LoVo (cell line): ENCODE results near the gene KBTBD6.
"Not testable (repeated sequence)": the region's sequence is repeated elsewhere in the genome, so short reads cannot be mapped to it uniquely, and the experiment has no call there.

ENCODE experiments used
- DNase-seq: peaks from one replicate; pipeline ENCODE4 v3.0.0-alpha.2; 2016; ENCODE audit warnings: low spot score

The KBTBD6 gene

DNA sequence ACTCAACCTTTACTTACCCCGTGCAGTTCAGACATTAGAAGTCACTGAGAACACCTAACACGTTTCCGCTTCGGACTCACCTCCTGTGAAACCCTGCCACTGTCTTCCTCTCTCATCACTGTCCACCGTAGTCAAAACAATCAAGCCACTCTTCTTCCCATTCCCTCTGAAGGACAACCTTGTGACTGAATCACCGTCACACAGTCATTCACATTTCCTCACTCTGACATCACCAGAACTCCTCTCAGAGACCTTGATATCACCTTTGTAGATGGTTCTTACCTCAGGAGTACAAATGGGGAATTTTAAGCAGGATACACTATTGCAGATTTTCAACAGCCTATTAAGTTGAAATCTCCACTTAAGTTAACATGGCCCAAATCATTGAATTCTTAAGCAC, 1.3 kb upstream of the KBTBD6 start:
- no peak for DNase-seq

DNA sequence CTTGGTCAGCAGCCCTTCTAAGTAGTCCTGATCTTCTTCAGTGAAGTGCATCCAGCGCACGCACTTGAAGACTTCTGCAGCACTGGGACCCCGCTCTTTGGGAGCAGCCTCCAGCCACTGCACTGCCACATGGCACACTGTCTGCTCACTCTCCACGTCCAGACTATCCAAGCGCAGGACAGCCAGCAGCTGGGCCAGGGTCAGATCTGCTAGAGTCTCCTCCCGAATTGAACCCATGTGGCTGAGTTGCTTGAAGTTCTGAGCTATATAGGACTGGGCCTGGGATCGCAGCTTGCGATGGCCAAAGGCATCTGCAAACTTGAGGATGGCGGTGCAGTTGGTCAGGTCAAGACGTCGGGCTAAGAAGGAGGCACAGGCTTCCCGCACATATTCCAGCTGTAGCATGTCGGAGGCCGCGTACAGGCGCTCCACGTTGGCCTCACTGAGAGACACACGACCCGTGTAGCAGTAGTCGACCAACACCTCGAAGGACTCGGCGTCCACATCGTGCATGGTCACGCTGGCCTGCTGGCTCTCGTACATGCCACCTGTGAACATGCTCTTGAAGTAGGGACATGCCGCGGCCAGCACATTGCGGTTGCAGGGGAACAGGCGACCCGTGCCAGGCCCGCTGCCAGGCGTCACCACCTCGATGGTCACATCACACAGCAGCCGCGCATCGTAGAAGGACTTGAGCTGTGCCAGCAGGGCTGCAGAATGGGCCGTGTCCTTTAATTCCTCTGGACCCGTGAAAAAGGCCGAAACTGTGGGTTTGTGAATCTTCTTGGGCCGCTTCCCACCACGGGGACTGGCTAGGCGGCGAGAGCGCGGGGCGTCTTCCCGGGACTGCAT, 716 bp downstream of the KBTBD6 start:
- not testable (repeated sequence) for DNase-seq

DNA sequence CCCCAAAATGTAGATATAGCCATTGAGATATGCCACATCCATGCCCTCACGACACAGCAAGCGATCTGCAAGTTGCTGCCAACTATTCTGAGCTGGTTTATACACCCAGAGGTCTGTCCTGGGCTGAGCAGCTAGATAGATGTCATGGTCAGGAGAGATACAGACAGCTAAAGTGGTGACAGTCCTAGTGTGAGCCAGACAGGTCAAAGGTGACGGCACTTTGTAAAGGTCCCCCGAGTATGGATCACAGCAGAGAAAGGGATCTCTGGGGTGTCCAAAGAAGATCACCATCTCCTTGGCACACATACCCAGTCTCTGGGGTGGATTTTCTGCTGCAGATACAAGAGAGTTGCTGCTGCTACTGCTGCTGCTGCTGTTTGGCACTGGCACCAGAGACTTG, 1.4 kb downstream of the KBTBD6 start:
- not testable (repeated sequence) for DNase-seq

DNA sequence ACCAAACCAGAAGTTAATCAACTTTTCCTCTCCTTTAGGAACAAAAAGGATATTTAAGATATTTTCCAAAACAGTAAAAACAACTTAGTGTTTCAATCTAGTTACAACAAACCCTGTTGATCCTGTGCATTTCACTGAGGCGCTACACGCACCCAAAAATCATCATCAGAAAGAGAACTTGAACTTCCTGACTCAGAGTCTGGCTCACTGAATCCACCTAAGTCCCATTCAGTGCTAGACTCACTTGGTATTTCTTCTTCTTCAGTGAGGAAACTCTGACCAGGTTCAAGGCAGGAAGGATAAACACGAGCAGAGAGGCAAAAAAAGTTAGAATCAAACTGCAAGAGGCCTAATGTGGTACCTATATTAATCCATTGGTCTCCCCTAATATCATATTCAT, 2.2 kb downstream of the KBTBD6 start:
- DNase-seq, result no peak

DNA sequence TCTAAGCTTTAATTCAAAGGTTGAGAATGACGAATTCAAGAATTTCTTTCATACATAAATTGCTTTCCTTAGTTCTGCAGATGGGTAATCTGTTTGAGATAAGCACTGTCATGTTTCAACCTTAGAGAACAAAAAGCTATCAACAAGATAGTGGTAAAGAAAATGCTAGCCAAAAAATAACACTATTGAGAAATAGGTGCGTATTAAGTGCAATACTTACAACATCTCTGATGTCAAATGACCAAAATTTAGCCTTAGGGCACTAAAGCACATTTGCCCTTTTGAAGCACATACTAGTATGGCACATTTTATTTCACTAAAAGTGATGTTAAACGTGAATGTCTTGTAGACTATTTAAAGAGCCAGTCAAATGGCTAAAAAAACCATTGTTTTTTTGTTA, 4.9 kb downstream of the KBTBD6 start:
- no peak for DNase-seq

DNA sequence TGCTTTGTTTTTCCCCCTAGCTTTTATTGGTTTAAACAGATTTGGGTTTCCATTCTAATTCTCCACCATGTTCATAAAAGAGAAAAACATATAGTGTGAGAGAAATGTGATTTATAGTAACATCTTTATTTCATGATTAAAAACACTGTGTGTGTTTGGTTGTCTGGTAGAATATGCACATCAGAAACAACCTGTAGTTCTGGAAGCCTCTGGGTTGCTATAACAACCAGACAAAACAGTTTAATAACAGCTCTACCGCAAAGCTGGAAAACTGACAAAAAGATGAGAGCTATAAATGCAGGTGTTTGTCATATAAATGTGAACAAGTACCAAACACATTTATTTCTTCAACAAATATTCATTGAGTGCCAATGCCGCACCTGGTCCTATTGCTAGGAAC, 9.8 kb downstream of the KBTBD6 start:
- no peak for DNase-seq

DNA sequence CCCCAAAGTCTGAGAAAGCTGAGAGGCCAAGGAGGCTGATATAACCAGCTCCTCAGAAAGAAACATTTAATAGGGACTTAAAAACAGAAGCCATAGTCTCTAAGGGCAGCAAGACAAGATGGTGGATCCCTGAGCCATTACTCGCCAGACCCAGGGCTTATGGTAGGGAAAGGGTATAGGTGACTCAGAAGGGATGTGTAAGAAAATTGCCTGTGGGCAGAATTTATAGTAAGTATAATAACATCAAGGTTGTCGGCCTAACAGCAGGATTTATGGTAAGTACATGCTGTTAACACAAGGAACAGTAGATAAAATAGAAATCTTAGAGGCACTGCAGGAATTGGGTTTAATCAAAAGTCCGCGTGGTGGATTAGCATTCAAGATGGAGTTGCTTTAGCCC, 14.7 kb downstream of the KBTBD6 start:
- no peak for DNase-seq

DNA sequence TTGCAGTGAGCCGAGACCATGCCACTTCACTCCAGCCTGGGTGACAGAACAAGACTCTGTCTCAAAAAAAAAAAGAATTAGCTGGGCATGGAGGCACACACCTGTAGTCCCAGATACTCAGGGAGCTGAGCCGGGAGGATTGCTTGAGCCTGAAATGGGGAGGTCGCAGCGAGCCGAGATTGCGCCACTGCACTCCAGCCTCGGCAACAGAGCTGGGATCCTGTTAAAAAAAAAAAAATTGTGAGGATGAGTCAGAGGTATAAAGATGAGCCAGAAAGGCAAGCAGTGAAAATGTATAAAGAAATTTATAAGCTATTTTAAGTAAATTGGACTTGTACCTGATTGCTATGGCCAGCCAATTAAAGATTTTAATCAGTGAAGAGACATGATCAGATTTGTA, 21.1 kb downstream of the KBTBD6 start:
- no peak for DNase-seq

DNA sequence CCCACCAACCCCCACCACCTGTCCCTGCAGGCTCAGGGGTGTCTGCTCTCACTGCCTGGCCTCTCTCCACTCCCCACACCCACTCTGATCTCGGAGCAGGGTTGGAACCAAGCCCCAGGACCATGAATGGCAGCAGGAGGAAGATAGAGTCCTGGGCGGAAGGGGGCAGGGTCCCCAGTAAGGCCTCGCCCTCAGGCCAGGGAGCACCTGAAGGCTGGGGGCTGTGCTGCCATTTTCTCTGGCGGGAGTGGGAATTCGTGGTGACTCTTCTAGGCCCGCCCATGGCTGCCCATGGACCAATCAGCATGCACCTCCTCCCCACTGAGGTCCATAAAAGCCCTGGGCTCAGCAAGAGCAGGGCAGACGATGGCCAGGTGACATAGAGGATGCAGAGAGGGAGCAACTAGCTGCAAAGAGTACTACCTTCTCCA, 25.0 kb downstream of the KBTBD6 start:
- no peak for DNase-seq

DNA sequence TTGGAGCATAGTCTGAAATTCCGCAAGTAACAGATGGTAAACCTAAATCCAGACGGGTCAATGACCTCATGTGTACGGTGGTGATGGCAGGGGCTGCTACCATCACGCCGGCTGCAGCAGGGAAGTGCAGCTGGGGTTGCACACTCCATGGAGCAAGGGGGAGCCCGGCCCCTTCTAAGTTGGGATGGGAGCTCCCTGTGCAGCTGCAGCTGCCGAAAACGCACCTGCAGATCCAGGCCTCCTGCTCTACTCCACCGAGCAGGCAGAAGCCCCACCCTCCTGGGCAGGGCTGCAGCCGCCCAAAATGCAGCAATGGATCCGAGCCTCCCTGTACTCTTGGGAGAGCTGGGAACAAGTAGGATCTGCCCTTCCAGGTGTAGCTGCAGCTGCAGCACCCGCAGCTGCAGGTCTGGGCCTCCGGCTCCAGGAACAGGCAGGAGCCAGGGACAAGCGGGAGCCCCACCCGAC, 25.5 kb downstream of the KBTBD6 start:
- no peak for DNase-seq

DNA sequence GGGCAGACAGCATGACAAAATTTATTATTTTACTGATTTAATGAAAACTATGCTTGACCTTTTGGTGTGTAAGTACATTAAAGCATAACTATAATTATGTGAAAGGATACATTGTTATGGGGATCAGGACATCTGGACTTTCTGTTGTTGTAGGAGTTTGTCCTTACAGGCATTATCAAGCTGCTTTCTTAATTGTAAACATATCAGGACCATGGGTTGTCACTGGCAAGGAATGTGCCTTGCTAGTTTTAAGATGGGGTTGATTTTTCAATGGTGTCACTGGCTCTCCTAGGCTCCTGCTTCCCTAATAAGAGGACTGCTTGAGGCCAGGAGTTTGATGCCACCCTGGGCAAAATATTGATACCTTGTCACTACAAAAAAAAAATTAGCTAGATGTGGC, 32.6 kb downstream of the KBTBD6 start:
- DNase-seq, result no peak

DNA sequence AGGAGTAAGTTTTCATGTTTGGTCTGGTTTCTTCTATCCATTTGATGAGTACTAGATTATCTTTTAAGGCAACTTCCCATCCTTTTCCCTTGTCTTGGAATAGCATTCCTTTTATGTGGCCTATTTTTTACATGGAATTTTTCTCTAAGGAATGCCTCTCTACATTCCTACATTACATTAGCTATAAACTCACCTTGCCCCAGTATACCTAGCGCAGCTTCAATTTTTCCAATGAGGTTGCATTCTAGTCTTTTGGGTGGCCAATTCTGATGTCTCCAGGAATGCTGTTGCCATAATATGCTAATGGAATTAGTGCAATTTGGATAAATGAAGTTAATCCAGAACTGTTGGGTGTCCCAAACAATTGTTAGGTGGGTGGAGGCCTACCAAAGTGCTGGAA, 33.8 kb downstream of the KBTBD6 start:
- DNase-seq, result no peak

DNA sequence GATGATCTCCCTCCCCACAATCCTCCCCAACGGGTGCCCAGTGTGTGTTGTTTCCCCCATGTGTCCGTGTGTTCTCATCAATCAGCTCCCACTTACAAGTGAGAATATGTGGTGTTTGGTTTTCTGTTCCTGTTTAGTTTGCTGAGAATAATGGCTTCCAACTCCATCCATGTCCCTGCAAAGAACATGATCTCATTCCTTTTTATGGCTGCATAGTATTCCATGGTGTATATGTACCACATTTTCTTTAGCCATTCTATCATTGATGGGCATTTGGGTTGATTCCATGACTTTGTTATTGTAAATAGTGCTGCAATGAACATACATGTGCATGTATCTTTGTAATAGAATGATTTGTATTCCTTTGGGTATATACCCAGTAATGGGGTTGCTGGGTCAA, 36.9 kb downstream of the KBTBD6 start:
- not testable (repeated sequence) for DNase-seq

DNA sequence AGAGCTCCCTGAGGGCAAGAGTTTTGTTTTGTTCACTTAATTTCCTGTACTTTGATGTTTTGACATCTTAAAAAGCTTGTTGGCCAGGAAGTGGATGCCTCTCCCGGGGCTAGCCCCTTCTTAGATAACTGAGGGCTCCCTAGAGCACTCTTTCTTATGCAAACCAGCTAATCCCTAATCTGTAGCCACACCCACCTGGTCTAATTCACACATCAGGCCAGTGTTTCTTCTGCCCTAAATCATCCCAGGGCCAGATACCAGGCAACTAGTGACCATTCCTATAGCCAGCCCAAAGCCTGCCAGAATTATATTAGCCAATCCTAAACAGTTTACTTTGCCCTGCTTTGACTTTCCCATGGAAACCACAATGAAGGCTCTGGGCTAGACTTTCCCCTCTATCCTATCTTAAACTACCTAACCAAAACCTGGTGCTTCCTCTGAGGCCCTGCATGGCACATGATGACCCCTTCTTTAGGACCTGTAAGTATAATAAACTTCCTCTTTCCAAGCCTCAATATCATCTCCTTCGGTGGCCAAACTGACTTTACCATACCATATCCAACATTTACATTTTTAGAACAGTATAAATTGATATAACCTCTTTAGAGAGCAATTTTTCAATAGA, 46.5 kb downstream of the KBTBD6 start:
- DNase-seq, result no peak

DNA sequence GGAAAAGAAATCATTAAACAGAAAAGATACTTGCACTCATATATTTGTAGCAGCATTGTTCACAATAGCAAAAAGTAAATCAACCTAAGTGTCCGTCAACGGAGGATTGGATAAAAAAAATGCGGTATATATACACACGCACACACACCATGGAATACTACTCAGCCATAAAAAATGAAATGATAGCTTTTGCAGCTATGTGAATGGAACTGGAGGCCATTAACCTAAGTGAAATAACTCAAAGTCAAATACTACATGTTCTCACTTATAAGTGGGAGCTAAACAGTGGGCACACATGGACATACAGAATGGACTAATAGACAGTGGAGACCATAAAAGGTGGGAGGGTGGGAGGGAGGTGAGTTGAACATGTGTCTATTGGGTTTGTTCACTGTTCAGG, 52.9 kb downstream of the KBTBD6 start:
- no peak for DNase-seq
